Omental fat pad (tissue), 4 donors: ENCODE data around the gene LGI4. TPM values are rescaled to one million over a fixed set of nuclear protein-coding genes. Genes with fewer than 3 reads are reported as not detected.

Experiments used
- ATAC-seq: fragments of 150-250 bp; one replicate; pipeline ENCODE4 v1.9.1; 2016; ENCODE audit warnings: mild to moderate bottlenecking, moderate library complexity; ENCODE audit not compliant: low FRiP score
- DNase-seq: peaks from one replicate; pipeline ENCODE4 v3.0.0-alpha.2; 2019; ENCODE audit warnings: low spot score
- total RNA-seq, 4 donors: library from RNA; depleted of rRNA; stranded (reverse); fragments of >200 nt; gene quantifications; one replicate each; pipeline ENCODE4 v1.1.0, GENCODE V29; 2016
- TF ChIP-seq, protein P1 (sequence below), 3 donors: fragments of 450-650 bp; IDR thresholded peaks; one replicate each; pipeline ENCODE4 v1.5.1; 2016 to 2017; ENCODE audit warnings: antibody characterized with exemption in 3 of 3, mild to moderate bottlenecking in 3 of 3, moderate library complexity in 2 of 3

Gene LGI4
- total RNA-seq, 4 donors from 2014 or later, result 6.2 to 31.1 (median 8.3) TPM

DNA sequence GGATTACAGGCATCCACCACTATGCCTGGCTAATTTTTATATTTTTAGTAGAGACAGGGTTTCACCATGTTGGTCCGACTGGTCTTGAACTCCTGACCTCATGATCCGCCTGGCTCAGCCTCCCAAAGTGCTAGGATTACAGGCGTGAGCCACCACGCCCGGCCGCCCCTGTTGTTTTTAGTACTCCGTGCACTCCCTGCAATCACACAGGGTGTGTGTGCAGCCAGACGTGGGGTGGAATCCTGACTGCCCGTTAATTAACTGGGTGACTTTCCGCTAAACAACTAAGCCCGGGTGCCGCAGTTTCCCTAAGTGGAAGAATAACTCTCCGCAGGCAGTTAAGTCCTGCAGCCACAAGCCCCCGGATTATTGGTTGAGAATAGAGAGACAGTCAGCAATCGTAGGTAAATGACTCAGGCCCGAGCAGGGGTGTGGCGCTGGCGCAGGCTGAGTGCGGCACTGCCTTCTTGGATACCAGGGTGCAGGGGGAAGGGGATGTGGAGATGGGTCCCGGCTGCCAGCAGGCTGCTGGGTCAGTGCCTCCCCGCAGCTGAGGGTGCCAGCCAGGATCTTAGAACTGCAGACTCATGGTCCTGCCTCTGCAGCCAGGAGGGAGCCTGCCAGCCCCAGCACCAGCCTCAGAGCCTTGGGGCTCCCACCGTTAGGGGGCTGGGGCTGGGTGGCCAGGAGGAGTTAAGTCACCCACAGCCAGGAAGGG is 25.3 kb downstream of the LGI4 start:
- ATAC-seq (no peak), DNase-seq (no peak)
- TF ChIP-seq, protein P1, sequence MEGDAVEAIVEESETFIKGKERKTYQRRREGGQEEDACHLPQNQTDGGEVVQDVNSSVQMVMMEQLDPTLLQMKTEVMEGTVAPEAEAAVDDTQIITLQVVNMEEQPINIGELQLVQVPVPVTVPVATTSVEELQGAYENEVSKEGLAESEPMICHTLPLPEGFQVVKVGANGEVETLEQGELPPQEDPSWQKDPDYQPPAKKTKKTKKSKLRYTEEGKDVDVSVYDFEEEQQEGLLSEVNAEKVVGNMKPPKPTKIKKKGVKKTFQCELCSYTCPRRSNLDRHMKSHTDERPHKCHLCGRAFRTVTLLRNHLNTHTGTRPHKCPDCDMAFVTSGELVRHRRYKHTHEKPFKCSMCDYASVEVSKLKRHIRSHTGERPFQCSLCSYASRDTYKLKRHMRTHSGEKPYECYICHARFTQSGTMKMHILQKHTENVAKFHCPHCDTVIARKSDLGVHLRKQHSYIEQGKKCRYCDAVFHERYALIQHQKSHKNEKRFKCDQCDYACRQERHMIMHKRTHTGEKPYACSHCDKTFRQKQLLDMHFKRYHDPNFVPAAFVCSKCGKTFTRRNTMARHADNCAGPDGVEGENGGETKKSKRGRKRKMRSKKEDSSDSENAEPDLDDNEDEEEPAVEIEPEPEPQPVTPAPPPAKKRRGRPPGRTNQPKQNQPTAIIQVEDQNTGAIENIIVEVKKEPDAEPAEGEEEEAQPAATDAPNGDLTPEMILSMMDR (IDR thresholded peaks at IDR 0.05), result no peak

DNA sequence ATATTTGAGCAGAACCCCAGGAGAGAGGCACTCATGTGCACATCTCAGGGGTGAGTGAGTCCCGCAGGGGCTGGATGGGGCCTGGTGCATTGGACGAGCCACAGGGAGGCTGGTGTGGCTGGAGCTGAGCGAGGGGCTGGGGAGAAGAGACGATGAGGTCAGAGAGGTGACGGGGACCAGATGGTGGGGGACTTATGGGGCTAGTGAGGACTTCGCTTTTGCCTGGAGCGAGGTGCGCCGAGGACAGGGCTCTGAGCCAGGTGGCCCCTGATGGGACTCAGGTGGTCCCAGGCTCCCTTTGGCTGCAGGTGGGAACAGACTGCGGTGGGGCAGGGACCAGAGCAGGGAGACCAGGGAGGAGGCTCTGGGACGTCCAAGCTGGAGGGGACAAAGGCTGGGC is 26.1 kb downstream of the LGI4 start:
- TF ChIP-seq, protein P1 (IDR thresholded peaks at IDR 0.05), result no peak
- DNase-seq, result no peak
- no peak for ATAC-seq

DNA sequence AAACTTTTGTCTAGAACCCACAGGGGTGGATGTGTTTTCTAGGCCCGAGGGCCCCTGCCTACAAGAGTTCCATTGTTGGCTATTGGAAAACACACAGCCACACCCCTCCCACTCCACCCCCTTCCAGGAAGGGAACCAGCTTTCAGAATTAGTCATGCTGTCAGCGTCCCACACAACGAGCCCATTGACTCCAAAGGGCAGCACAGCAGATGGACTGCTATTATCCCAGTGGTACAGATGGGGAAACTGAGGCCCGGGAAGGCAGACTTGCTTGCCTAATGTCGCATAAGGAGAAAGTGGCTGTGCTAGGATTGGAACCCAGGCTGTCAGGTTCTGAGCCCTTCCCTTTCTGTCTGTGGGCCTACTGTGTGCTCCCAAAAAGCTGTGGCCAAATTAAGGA is 27.3 kb downstream of the LGI4 start:
- DNase-seq (no peak), ATAC-seq (no peak)
- TF ChIP-seq, protein P1 (IDR thresholded peaks at IDR 0.05), result no peak

DNA sequence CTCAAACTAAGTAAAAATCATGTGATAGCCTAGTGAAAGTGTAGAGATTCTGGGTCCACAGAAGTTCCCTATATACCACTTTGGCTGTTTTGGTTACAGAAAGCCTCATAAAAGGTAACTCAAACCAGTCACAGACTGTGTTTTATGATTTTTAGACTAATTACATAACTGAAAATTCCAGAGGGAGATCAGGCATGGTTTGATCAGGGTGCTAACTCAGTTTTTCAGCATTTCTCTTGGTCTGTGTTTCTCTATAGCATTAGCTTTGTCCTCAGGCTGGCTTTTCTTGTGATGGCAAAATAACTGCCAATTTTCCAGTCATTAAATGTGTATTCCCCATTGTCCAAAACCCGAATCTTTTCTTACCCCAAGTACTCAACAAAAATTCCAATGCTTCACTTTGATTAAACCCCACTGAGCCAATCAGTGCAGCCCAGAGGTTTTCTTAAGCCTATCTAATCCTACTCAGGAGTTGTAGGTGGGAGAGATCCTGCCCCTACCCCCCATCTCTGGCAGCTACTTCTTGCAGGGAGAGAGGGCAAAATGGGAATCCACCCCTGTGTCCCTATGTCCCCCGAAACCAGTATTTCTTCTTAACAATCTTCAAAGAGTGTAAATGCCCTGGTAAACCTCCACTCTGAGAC is 27.8 kb downstream of the LGI4 start:
- ATAC-seq (no peak), DNase-seq (no peak)
- TF ChIP-seq, protein P1 (IDR thresholded peaks at IDR 0.05), result no peak

DNA sequence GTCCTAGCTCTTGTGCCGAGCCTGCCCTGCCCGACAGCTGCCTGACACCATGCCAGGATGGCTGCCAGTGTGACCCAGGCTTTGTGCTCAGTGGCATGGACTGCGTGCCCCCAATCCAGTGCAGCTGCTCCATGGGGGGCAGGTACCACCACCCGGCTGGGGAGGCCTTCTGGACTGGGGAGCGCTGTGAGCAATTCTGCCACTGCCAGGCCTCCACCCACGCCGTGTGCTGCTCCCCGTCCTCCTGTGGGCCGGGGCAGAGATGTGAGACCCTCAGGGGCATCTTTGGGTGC is 28.6 kb downstream of the LGI4 start:
- DNase-seq (no peak), ATAC-seq (no peak)
- TF ChIP-seq, protein P1 (IDR thresholded peaks at IDR 0.05), result no peak

DNA sequence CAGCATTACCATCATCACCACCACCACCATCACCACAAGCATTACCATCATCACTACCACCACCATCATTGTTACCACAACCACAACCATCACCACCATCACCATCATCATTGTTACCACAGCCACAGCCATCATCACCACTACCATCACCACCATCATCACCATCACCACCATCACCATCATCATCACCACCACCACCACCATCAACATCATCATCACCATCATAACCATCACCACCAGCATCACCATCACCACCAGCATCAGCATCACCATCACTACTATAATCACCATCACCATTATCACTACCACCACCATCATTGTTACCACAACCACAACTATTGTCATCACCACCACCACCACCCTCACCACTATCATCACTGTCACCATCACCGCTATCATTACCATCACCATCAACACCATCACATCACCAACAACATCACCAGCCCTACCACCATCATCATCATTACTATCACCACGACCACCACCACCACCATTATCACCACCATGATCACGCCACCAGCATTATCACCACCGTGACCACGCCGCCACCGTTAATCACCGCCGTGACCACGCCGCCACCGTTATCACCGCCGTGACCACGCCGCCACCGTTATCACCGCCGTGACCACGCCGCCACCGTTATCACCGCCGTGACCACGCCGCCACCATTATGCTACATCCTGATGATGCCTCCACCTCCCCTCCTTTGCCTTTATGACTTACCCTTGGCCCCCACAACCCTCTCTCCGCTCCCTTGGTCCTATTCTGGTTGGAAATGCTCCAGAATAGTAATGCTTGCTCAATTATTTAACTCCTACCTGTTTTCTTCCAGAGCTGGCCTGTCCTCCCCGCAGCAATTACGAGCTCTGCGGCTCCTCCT is 29.2 kb downstream of the LGI4 start:
- ATAC-seq (no peak), DNase-seq (no peak)
- TF ChIP-seq, protein P1 (IDR thresholded peaks at IDR 0.05), result no peak
